GM19463 (cell line): Measurements from ENCODE around the gene LYSMD1.
A peak's percentile ranks its signal among the peaks of the same experiment; 100 is the strongest.

ENCODE experiments used
- ATAC-seq: cut with Tn5 transposase; IDR thresholded peaks from one replicate; pipeline ENCODE4 v1.9.1; 2021; ENCODE audit warnings: mild to moderate bottlenecking, moderate library complexity; ENCODE audit not compliant: unreplicated experiment

The LYSMD1 gene

GRCh38 chr1:151176514-151177045, 10.9 kb upstream of the LYSMD1 start:
- no peak for ATAC-seq

- ATAC-seq = no peak
These were observed 10.2 kb upstream of the LYSMD1 start, which contains the start of gene TMOD4 for GRCh38 chr1:151175863-151176262. Gene TMOD4 (minus strand): TSS chr1:151175981. CDS start chr1:151174875, 1,106 bp downstream.

- no peak for ATAC-seq
These were observed 9.5 kb upstream of the LYSMD1 start for GRCh38 chr1:151175041-151175741.

- ATAC-seq = no peak
These were observed 5.5 kb upstream of the LYSMD1 start for GRCh38 chr1:151171190-151171589.

GRCh38 chr1:151167116-151167515, 1.4 kb upstream of the LYSMD1 start:
- no peak for ATAC-seq

GRCh38 chr1:151166505-151166956, 829 bp upstream of the LYSMD1 start:
- no peak for ATAC-seq

GRCh38 chr1:151165281-151165737, 393 bp downstream of the LYSMD1 start:
- ATAC-seq = no peak

- ATAC-seq = no peak
These were observed 896 bp downstream of the LYSMD1 start for GRCh38 chr1:151164732-151165280.

- ATAC-seq = no peak
These were observed 6.3 kb downstream of the LYSMD1 start for GRCh38 chr1:151159373-151159772.

- no peak for ATAC-seq
These were observed 6.9 kb downstream of the LYSMD1 start for GRCh38 chr1:151158751-151159251.

- ATAC-seq = no peak
These were observed 7.4 kb downstream of the LYSMD1 start for GRCh38 chr1:151158326-151158725.

- peak; percentile 37 for ATAC-seq
These were observed 8.6 kb downstream of the LYSMD1 start for GRCh38 chr1:151157067-151157531.

- peak; percentile 76 for ATAC-seq
These were observed 9.2 kb downstream of the LYSMD1 start, which contains the start of gene TNFAIP8L2 for GRCh38 chr1:151156515-151156819. Gene TNFAIP8L2 (plus strand): TSS chr1:151156649. CDS start chr1:151158698, 2,049 bp downstream.

- ATAC-seq = no peak
These were observed 18.0 kb downstream of the LYSMD1 start for GRCh38 chr1:151147665-151148064.

GRCh38 chr1:151147132-151147503, 18.6 kb downstream of the LYSMD1 start:
- ATAC-seq = no peak

- ATAC-seq = peak; percentile 100
These were observed 19.1 kb downstream of the LYSMD1 start, which contains the start of gene SEMA6C for GRCh38 chr1:151146412-151147131. Gene SEMA6C (minus strand): TSS chr1:151146631. CDS start chr1:151142621, 4,010 bp downstream.

- no peak for ATAC-seq
These were observed 19.7 kb downstream of the LYSMD1 start for GRCh38 chr1:151146072-151146411.

- ATAC-seq = no peak
These were observed 20.2 kb downstream of the LYSMD1 start for GRCh38 chr1:151145304-151146071.

GRCh38 chr1:151144474-151145303, 21.0 kb downstream of the LYSMD1 start:
- ATAC-seq = no peak

- ATAC-seq = no peak
These were observed 21.7 kb downstream of the LYSMD1 start for GRCh38 chr1:151143986-151144385.
